Measurements from ENCODE around the gene CCND1. TPM values are rescaled to one million over a fixed set of nuclear protein-coding genes. Genes with fewer than 3 reads are reported as not detected.
A peak's percentile ranks its signal among the peaks of the same experiment; 100 is the strongest.

The CCND1 gene
- total and polyA plus RNA-seq, 2 donors (not counting 1 experiment from before 2014, with no cell fraction given): 322 to 548 TPM

DNA sequence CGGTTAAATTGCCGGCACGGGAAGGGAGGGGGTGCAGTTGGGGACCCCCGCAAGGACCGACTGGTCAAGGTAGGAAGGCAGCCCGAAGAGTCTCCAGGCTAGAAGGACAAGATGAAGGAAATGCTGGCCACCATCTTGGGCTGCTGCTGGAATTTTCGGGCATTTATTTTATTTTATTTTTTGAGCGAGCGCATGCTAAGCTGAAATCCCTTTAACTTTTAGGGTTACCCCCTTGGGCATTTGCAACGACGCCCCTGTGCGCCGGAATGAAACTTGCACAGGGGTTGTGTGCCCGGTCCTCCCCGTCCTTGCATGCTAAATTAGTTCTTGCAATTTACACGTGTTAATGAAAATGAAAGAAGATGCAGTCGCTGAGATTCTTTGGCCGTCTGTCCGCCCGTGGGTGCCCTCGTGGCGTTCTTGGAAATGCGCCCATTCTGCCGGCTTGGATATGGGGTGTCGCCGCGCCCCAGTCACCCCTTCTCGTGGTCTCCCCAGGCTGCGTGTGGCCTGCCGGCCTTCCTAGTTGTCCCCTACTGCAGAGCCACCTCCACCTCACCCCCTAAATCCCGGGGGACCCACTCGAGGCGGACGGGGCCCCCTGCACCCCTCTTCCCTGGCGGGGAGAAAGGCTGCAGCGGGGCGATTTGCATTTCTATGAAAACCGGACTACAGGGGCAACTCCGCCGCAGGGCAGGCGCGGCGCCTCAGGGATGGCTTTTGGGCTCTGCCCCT, 529 bp upstream of the CCND1 start:
- peak overlapping the region; percentile 73 for H3K4me2 ChIP-seq (ENCODE audit: extremely low read depth, insufficient read depth, low read length)
- H3K9ac ChIP-seq (ENCODE audit: insufficient read depth, low read length): peak overlapping the region; percentile 67
- H3K27me3 ChIP-seq (ENCODE audit: control insufficient read depth, insufficient read depth, low read length): no peaks in the 10 kb centered on the region
- peaks cover 15% of the 10 kb centered on the region for H3K4me1 ChIP-seq (ENCODE audit: control insufficient read depth, extremely low read depth, insufficient read depth, low read length)
- H3K9me3 ChIP-seq (ENCODE audit: control insufficient read depth, insufficient read depth, low read depth, low read length): no peaks in the 10 kb centered on the region
- no peak overlapping the region for H2AFZ ChIP-seq (ENCODE audit: low read length)
- peaks cover 2% of the 10 kb centered on the region for H4K20me1 ChIP-seq (ENCODE audit: control insufficient read depth, extremely low read depth, insufficient read depth, low read length)
- H3K4me3 ChIP-seq (replicated peaks in 1 of 4; ENCODE audit: control extremely low read depth in 1 of 4, insufficient read depth in 1 of 4, low read depth in 3 of 4, low read length in 4 of 4): peak overlapping the region; percentile 55 to 98 (median 76)
- H3K79me2 ChIP-seq (ENCODE audit: control insufficient read depth, insufficient read depth, low read length): peaks cover 51% of the 10 kb centered on the region
- H3K27ac ChIP-seq (ENCODE audit: insufficient read depth, low read length): peak overlapping the region; percentile 93
- peaks cover 15% of the 10 kb centered on the region for H3K36me3 ChIP-seq (ENCODE audit: control insufficient read depth, insufficient read depth, low read length)
- TF ChIP-seq, protein P1, sequence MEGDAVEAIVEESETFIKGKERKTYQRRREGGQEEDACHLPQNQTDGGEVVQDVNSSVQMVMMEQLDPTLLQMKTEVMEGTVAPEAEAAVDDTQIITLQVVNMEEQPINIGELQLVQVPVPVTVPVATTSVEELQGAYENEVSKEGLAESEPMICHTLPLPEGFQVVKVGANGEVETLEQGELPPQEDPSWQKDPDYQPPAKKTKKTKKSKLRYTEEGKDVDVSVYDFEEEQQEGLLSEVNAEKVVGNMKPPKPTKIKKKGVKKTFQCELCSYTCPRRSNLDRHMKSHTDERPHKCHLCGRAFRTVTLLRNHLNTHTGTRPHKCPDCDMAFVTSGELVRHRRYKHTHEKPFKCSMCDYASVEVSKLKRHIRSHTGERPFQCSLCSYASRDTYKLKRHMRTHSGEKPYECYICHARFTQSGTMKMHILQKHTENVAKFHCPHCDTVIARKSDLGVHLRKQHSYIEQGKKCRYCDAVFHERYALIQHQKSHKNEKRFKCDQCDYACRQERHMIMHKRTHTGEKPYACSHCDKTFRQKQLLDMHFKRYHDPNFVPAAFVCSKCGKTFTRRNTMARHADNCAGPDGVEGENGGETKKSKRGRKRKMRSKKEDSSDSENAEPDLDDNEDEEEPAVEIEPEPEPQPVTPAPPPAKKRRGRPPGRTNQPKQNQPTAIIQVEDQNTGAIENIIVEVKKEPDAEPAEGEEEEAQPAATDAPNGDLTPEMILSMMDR (conservative IDR thresholded peaks at IDR 0.05 in 1 of 2, IDR thresholded peaks at IDR 0.05 in 1 of 2; ENCODE audit: low read depth in 1 of 2, low read length in 2 of 2): no peak
- no peak for TF ChIP-seq EZH2 (IDR thresholded peaks at IDR 0.05; ENCODE audit: low read length, missing control alignments)
- peak in 1 of 2 donors; percentile 39 for DNase-seq (ENCODE audit: low read depth in 2 of 2)

DNA sequence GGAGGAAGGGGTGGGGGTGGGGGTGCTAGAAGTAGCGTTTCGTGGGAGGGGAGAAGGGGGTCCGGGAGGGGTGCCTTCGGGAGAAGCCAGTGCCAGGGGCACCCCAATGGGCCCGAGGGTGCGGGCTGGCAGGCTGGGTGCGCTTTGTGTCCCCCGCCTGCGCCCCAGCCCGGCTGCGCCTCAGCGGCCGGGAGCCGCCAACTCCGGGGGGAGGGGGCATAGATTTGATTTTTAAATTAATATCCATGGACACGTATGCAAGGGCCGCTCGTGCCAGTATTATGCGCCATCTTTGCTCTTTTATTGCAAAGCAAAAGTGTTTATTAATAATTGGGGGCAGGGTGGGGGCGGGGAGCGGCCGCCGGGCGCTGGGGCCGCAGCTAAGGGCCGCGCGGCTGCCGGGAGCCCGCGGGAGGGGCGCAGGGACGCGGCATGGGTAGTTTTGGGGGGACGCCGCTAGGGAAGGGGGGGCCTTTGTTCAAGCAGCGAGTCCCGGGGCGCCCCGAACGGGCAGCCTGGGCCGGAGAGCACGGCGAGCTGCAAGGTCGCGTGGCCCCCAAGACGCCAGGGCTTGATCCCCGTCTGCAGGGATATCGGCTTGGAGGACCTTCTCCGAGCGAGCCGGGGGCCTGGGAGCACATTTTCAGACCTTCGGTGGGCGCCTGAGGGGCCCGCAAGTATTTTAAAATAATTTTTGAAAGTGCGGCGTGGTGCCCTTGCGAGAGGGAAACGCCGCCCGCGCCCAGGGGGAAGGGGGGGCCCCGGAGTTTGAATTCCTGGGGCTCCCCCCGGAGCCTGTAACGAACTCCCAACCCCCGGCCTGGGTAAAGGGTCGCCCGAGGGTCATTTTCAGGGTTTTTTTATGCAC, 959 bp downstream of the CCND1 start:
- Histone ChIP-seq H3K9ac (ENCODE audit: insufficient read depth, low read length) (peak overlapping the region; percentile 96), H3K36me3 (ENCODE audit: control insufficient read depth, insufficient read depth, low read length) (peaks cover 21% of the 10 kb centered on the region), H3K27me3 (ENCODE audit: control insufficient read depth, insufficient read depth, low read length) (no peaks in the 10 kb centered on the region), H3K79me2 (ENCODE audit: control insufficient read depth, insufficient read depth, low read length) (peaks cover 66% of the 10 kb centered on the region), H3K4me1 (ENCODE audit: control insufficient read depth, extremely low read depth, insufficient read depth, low read length) (peaks cover 14% of the 10 kb centered on the region), H2AFZ (ENCODE audit: low read length) (no peak overlapping the region), H3K4me3 (replicated peaks in 1 of 4; ENCODE audit: control extremely low read depth in 1 of 4, insufficient read depth in 1 of 4, low read depth in 3 of 4, low read length in 4 of 4) (peak overlapping the region; percentile 83 to 98 (median 94)), H3K9me3 (ENCODE audit: control insufficient read depth, insufficient read depth, low read depth, low read length) (no peaks in the 10 kb centered on the region), H4K20me1 (ENCODE audit: control insufficient read depth, extremely low read depth, insufficient read depth, low read length) (peaks cover 2% of the 10 kb centered on the region), H3K4me2 (ENCODE audit: extremely low read depth, insufficient read depth, low read length) (no peak overlapping the region), H3K27ac (ENCODE audit: insufficient read depth, low read length) (peak overlapping the region; percentile 95)
- TF ChIP-seq EZH2 (IDR thresholded peaks at IDR 0.05; ENCODE audit: low read length, missing control alignments): no peak
- TF ChIP-seq, protein P1 (conservative IDR thresholded peaks at IDR 0.05 in 1 of 2, IDR thresholded peaks at IDR 0.05 in 1 of 2; ENCODE audit: low read depth in 1 of 2, low read length in 2 of 2): no peak
- DNase-seq (ENCODE audit: low read depth in 2 of 2): peak in 1 of 2 donors; percentile 44

DNA sequence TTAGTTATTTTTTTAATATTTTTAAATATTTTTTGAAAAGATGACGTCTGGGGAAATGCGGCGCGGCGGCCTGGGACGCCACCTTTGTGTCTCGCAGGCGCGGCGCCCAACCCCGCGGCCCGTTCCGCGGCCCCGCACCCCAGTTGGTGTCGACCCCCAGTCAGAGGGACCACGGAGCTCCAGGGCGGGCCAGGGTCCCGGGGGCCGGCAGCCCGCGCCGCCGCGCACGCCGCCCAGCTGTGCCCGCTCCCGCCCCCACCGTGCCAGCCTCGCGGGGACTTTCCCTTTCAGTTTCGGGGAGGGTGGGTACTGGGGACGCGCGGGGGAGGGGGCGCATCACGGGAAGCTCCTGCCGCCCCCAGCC, 1.6 kb downstream of the CCND1 start:
- Histone ChIP-seq H3K36me3 (ENCODE audit: control insufficient read depth, insufficient read depth, low read length) (peaks cover 28% of the 10 kb centered on the region), H3K9me3 (ENCODE audit: control insufficient read depth, insufficient read depth, low read depth, low read length) (no peaks in the 10 kb centered on the region), H3K4me3 (replicated peaks in 1 of 4; ENCODE audit: control extremely low read depth in 1 of 4, insufficient read depth in 1 of 4, low read depth in 3 of 4, low read length in 4 of 4) (peak overlapping the region; percentile 83 to 98 (median 94)), H3K9ac (ENCODE audit: insufficient read depth, low read length) (peak overlapping the region; percentile 96), H2AFZ (ENCODE audit: low read length) (no peak overlapping the region), H3K4me1 (ENCODE audit: control insufficient read depth, extremely low read depth, insufficient read depth, low read length) (peaks cover 15% of the 10 kb centered on the region), H3K4me2 (ENCODE audit: extremely low read depth, insufficient read depth, low read length) (no peak overlapping the region), H3K27me3 (ENCODE audit: control insufficient read depth, insufficient read depth, low read length) (no peaks in the 10 kb centered on the region), H3K27ac (ENCODE audit: insufficient read depth, low read length) (peak overlapping the region; percentile 95), H4K20me1 (ENCODE audit: control insufficient read depth, extremely low read depth, insufficient read depth, low read length) (peaks cover 2% of the 10 kb centered on the region), H3K79me2 (ENCODE audit: control insufficient read depth, insufficient read depth, low read length) (peaks cover 72% of the 10 kb centered on the region)
- DNase-seq (ENCODE audit: low read depth in 2 of 2): no peak
- TF ChIP-seq, protein P1 (conservative IDR thresholded peaks at IDR 0.05 in 1 of 2, IDR thresholded peaks at IDR 0.05 in 1 of 2; ENCODE audit: low read depth in 1 of 2, low read length in 2 of 2): no peak
